GM19463 (cell line): ENCODE data around the gene RRBP1.
"Not testable (repeated sequence)": the region's sequence is repeated elsewhere in the genome, so short reads cannot be mapped to it uniquely, and the experiment has no call there.

Experiments
- ATAC-seq: cut with Tn5 transposase; IDR thresholded peaks from one replicate; pipeline ENCODE4 v1.9.1; 2021; ENCODE audit warnings: mild to moderate bottlenecking, moderate library complexity; ENCODE audit not compliant: unreplicated experiment

The RRBP1 gene

DNA sequence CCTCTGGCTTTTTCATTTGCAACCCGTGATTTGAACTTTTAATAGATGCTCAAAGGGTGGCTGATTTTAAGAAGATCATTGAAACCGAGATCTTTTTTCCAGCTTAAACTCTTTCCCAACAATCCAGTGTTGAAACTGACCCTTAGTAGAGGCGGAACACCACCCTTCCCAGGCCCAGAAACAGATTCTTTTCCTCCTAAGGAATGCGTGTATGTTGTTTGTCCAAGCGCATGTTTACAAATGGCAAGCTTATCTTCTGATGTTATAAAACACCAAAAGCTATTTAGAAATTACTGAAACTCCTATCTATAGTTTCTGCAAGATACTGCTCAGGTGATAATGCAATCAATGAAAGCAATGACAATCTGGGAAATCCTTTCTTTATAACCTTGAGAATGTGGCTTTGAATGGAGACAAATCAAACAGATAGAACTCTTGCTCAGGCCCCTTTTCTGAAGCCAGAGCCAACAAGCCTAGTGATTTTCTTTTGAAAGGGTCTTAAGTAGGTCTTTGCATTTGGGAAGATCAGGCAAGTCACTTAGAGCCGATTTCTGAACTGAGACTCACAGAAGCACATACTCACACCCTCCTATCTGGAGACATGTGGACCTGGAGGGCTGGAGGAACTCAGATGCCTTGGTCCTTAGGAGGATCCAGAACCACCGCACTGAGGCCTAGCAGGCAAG, 26.8 kb upstream of the RRBP1 start:
- no peak for ATAC-seq

DNA sequence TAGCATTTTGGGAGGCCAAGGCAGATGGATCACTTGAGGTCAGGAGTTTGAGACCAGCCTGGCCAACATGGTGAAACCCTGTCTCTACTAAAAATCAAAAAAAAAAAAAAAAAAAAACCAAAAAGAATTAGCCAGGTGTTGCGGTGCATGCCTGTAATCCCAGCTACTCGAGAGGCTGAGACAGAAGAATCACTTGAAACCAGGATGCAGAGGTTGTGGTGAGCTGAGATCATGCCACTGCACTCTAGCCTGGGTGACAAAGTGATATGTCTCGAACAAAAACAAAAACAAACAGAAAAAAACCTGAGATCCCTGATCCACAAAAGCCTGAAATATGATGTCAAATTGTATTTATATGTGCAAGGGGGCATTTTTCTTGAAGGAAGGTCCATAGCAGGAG, 25.9 kb upstream of the RRBP1 start:
- not testable (repeated sequence) for ATAC-seq

DNA sequence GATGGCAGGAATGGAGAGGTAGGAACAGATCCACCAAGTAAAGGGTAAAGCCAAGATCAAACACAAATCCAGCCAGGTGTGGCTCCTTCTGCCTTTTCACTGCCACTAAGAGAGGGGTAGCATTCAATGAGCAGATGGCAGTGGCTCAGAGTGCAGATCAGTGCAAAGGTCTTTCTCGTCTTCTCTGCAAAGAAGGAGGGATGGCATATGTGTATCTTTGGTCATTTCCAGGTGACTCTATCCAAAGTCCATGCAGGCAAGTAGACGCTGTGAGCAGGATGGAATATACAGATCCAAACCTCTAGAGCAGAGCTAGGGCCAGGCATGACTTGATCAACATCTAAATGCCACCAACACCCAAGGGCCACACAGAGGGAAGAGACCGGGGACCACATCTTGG, 24.6 kb upstream of the RRBP1 start:
- no peak for ATAC-seq

DNA sequence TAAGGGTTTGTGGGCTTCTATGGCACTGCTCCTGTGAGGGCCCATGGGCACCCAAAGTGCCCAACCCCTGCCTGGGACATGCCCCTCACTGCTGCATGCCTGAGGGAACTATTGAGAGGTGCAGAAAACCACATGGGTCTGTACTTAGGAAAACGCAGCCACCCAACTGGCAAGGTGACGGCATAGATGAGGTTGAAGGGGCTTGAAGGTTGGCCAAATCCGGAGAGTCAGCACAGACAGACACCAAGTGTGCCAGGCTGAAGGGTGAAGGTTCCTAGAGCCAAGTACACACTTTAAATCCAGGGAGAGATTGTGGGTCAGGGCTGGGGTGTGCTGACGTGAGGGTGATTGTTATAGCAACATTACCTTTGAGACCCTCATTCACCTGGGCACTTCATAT, 23.9 kb upstream of the RRBP1 start:
- ATAC-seq = no peak

DNA sequence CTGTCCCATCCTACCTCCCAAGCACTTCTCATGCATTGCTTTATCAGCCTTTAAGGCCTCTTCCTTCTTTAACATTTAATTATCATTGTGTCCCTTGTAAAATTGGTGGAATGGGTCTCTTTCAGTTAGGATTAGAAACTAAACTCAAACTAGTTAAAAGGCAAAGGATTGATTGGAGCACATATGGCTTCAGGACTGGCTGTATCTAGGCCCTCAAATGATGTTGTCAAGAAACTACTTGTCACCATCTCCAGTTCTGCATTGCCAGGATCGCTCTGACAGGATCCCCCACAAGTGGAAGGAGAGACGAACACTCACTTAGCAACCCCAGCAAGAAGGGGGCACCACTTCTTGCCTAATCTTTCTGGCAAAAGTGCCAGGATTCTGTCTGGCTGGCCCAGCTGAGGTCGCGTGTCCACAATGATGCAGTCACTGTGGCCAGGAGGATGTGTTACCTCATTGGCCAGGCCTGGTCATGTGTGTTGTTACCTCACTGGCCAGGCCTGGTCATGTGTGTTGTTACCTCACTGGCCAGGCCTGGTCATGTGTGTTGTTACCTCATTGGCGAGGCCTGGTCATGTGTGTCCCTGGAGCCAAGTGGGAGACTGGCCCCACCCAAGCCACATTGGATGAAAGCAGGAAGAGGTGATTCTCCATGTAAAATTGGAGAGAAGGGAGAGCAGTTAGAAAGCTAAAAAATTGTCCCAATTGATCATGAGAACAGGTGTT, 22.7 kb upstream of the RRBP1 start:
- no peak for ATAC-seq

DNA sequence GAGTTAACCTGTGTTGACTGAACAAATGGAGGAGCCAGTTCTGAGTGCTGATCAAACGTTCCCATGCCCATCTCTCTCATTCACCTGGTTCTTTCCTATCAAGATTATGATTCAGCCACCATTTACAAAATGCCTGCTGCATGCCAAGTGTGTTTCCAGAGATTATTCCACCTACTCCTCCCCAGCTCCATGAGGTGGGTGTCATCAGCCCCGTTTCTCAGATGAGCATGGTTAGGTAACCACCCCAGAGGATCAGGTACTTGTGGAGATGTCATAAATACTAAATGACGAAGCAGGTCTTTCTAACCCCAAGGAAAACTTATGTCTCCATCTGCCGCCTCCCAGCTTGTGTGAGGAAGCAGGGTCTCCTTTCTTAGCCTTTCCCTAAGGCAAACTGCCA, 19.8 kb upstream of the RRBP1 start:
- ATAC-seq = no peak

DNA sequence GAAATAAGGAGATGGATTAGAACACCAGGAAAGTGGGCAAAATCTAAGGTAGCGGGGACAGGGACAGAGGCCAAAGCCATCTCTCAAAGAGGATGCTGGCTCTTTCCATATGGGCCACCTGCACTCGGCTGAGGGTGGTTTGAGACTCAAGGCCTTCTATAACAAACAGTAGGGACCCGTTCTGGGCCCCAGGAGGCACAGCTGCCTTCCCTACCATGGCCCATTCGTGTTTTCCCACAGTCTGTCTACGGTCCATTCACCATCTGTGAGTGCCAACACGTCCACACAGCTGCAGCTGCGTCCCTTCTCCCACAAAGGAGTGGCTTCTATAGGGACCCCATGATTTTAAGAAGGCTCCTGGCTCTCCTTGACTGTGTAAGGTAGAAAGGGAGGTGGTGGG, 18.6 kb upstream of the RRBP1 start:
- ATAC-seq = no peak

DNA sequence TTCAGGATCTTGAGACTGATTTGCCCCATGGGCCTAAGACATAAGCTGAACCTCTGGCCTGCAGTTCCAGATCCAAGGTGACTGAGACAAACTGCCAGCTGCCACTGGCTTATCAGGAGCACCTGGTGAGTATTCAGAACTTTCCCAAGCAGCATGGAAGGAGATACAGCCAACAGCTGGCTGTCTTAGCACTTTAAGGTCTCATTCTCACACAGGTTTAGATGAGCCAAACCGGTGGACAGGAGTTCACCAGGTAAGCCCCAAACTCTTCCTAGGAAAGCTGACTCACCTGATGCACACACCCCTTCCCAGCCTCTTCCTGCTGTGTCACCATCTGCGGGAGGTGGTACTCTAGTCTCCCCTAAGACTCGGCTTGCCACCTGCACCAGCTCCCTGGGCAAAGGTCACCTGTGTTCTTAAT, 17.9 kb upstream of the RRBP1 start, which contains the start of gene BANF2:
Gene BANF2, plus strand, starts transcription at position 36 of the 421 bp plus-strand sequence. CDS start 25,060 bp downstream, outside the sequence.
- ATAC-seq = no peak

DNA sequence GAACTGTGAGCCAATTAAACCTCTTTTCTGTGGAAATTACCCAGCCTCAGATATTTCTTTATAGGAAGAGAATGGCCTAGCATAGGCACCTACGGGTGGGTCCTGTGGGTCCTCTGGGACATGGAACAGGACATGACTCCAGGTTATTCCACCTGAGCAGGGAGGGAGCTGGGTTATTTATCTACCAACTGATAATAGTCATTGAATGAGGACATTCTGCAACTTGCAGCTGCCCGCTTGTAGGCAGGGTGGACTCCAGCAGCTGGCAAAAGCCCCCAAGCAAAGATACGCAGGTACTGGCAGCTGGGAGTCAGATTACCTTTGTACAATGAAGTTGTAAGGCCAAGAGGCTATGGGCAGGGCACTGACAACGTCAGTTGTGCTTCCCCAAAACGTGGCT, 16.3 kb upstream of the RRBP1 start:
- no peak for ATAC-seq

DNA sequence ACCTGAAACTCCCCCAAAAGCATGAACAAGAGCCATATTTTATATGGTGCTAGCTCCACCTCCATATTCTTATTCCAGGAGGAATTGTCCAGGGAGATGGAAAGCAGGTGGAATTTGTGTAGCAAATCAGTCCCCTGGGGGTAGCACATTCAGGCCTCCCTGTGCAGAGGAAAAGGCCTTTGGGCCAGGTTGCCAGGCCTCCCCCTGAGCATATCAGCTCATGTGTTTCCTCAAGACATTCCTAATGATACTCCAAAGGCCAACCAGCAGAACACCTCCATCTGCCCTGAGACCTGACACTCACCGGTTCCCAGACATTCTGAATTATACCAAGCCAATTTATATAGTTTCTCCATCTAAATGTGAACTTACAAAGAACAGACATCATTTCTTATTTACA, 15.1 kb upstream of the RRBP1 start:
- no peak for ATAC-seq

DNA sequence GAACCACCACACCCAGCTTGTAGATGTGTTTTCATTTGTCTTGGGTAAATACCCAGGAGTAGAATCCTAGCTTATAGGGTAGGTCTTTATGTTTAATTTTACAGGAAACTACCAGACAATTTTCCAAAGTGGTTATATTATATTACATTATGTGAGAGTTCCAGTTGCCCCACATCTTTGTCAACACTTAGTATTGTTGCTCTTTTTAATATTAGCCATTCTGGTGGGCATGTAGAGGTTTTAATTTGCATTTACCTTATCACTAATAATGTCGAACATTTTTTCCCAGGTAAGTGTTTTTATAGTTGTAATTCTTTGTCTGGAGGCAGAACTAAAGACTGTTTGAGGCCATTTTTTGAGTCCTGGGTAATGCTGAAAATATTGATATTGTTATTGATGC, 14.2 kb upstream of the RRBP1 start:
- no peak for ATAC-seq

DNA sequence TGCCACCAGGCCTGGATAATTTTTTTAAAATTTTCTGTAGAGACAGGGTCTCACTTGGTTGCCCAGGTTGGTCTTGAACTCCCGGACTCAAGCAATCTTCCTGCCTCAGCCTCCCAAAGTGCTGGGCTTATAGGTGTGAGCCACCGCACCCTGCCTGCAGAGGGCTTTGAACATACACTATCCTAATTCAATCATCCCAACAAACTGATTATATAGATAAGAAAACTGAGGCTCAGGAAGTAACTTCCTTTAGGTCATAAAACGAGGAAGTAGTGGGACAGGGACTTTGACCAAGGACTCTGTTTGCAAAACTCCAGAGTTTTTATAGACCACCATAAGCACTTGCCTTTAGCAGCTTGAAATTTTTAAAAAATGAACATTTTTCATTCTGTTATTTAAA, 12.7 kb upstream of the RRBP1 start:
- no peak for ATAC-seq

DNA sequence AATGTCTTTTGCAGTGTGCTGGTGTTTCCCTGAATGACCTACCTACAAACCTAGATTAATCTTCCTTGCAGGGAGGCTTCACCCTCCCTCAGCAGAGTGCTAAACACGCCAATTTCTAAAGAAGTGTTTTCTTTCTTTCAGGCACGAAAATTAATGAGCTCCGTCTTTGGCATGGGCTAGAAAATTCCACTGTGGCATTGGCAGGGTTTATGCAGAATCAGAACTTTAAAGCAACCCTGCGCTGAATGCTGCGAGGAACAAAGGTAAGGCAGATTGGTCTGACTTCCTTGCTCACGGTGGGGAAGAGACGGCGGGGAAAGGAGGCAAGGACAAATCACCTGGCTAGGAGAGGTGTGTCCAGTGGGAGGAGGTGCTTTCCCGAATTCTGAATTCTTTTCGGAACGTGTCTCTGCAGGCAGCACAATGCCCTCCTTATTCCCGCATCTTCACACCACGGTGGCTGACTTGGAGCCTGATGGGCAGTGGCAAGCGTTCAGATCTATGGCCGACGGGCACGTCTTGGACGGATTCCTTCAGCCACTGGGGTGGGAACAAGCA, 11.5 kb upstream of the RRBP1 start:
- no peak for ATAC-seq

DNA sequence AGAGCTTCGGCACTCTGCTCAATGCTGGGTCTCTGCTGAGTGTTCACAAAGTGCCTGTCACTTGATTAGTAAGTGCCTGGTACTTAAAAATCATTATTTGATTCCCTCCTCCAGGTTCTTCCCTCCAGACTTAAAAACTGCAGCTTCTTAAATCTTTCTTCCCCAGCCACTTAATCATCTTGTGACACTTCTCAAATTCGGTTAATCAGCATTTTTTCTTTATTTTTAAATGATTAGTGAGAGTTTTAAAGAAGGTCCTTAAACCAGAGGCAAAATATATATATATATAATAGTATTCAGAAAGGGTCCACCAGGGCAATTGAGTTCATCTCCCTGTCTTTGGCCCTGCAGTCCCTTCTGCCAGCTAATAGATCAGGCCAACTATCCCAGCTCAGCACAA, 9.7 kb upstream of the RRBP1 start:
- ATAC-seq = no peak

DNA sequence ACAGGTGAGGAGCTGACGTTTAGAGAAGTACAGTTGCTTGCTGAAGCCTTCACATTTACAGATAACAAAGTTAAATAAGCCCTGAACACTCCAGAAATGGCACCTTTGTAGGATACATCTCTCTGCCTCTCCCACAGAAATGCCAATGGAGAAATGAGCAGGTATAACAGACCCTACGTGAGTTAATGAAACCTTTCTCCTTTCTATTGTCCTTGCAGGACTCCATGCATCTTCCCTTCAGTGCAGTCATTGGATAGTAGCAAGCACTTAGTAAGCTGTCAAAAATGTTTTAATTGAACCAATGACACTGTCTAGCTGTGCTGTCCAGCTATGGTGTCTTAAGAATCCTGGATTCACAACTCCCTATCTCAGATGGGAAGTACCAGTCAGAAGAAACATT, 8.1 kb upstream of the RRBP1 start:
- ATAC-seq = no peak

DNA sequence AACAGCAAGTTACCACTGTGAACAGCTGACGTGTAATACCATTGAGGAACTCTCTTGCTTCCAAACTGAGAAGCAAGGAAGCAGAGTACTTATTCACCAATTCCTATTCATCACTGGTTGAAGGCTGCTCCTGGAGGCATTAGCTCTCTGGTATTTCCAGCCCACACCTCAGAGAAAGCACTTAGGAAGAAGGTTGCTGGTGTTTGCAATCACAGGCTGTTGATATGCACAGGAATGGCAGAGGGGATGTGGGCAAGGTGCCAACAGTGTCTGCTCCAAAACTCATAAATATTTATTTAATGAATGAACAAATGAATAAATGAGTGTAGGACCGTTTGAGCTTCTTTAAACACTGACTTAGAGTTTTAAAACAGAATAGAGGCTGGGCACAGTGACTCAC, 6.9 kb upstream of the RRBP1 start:
- no peak for ATAC-seq

DNA sequence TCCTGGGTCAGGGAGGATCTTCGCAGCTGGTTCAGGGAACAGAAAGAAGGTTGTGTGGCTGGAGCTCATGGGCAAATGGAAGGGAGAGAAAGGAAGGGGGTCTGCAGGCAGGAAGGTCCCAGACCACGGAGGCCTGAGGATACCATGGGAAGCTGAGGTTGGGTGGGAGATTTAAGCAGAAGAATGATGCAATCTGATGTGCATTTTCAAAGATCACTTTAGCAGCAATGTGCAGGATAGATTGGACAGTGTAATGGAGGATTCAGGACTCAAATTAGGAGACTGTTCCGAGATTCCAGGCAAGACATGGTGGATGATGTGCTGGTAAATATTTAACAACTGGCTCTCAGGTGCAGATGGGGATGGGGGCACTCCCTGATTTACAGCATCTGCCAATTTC, 5.8 kb upstream of the RRBP1 start:
- no peak for ATAC-seq

DNA sequence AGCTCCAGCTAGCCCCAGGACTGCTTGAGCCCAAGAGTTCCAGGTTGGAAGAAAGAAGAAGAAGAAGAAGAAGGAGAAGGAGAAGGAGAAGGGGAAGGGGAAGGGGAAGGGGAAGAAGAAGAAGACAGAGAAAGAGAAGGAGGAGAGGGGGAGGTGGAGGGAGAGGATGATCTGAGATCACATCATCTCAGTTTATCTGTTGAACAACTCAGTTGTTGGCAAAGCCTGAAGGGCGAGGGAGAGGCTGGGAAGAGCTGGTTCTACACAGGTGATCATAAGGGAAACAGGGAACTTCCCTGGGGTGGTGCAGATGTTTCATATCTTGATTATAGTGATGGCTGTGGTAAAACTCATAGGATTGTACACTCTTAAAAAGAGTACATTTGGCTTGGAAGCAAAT, 3.1 kb upstream of the RRBP1 start:
- no peak for ATAC-seq

DNA sequence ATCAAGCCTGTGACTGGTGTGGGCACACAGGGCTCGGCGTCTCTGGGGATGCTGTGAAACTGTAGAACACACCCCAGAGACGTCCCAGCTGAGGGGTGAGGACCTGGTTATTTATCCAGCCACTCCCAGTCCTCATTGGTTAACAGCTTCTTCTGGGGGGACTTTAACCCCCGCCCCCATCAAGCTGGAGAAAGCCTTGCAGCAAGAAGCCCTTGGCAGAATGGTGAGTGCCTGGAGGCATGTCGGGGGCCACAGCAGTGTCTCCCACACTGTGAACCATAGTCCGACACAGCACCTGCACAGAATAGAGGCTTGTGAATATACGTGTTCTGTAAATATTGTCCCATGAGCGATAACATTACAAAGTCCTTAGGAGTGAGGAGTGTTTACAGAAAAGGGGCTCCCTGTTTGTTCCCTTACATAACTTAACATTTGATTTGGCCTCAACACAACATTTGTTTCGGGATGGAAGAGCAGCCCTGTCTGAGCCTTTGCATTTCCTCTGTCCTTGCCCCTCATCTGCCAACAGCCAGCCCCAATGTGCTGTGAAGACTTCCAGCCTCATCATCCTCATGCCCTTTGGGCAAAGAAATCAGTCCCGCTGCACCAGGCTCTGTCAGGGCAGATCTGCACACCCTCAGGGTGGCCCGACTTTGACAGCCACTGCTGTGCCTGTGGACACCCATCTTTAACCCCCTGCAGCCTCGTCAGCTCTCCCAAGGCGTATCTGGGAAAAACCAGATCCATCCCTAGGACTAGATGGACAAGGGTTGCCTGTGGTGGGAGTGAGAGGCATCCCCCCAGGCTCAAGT, 2.2 kb upstream of the RRBP1 start:
- no peak for ATAC-seq

DNA sequence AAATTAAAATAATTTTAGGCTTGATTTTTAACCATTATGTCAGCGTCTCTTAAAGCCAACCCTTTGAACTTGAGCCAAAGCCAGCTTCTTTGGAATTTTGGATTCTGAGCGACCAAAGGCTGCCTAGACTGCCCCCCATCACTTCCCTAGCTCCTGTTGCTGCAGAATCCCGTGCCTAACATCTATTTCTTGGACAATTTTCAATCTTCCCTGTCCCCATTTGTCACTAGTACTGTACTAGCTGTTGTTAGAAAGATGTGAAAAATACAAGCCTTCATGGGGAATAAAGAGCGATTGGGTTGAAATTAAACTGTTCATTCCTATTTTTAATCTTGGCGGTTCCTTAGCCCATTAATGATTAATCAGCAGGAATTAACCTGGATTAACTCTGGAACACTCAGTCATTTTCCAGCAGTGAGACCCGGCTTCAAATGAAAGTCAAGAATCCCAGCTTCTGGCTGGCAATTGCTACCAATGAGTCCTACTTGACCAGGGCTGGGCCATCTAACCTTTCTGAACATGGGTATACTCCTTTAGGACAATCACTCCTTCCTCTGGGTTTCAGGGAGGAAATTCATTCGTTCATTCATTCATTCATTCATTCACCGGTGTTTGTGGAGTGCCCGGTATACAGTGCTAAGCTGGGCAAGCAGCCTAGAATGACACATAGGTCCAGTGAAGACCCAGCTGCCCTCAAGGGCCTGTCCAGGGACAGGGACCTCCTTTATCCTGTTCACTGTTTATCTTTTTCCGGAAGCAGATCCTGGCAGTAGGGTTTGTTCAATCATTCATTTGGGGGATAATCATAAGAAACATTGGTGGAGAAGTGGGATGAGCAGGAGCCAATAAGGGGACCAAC, 1.4 kb upstream of the RRBP1 start:
- no peak for ATAC-seq

DNA sequence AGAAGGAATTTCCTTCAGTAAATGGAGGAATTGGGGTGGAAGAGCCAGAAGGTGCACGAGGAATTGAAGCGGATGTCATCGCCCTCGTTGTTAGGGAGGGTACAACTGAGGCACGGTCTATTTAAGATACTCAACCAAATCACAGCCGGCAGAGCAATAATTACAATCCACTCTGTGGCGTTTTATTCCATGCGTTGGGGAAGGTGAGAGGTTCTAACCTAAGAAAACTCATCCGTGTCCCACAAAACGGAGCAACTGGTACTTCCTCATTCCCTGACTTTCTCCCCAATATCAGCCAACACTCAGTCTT, 802 bp upstream of the RRBP1 start:
- ATAC-seq = no peak
